Measurements from ENCODE around the gene KLF9. TPM values are rescaled to one million over a fixed set of nuclear protein-coding genes. Genes with fewer than 3 reads are reported as not detected.

Gene KLF9
- total RNA-seq, 1 experiment from 2014 or later = 0.34 TPM

DNA sequence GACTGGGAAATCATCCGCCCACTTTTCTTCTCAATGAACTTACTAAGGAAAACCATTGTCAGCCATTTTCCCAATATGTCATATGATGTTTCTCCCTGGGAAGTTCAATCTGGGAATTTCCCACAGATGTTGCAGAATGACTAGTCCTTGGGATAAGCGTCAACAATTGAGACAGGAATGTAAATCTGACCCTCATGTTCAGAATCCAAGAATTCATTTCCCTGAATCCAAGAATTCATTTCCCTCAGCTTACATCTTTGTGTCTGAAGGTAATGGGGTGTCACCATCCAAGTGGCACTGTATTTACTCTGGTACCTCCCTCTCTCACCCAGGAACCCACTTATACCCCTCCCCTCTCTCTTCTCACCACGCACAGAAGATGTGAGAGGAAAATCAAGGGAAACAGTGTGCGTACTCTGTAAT, 7.4 kb downstream of the KLF9 start:
- H3K36me3 ChIP-seq (ENCODE audit: insufficient read depth, low read length, poor library complexity, severe bottlenecking) = no peaks in the 10 kb centered on the region
- no peak overlapping the region for H3K27ac ChIP-seq (ENCODE audit: low read depth, low read length, poor library complexity, severe bottlenecking)
- no peaks in the 10 kb centered on the region for H3K9me3 ChIP-seq (ENCODE audit: low read depth, low read length, poor library complexity, severe bottlenecking)
- no TSS peak for BruUV-seq (replicated peaks)
- intact Hi-C loops (cut with micrococcal nuclease; ENCODE audit: unreplicated experiment) = no loop called here
- no peaks in the 10 kb centered on the region for H3K27me3 ChIP-seq (replicated peaks; ENCODE audit: insufficient read depth, low read depth, low read length, poor library complexity)
- no peak for TF ChIP-seq EZH2 (IDR thresholded peaks at IDR 0.05; ENCODE audit: borderline replicate concordance, low read depth, low read length, poor library complexity, severe bottlenecking)
- TF ChIP-seq, protein P1, sequence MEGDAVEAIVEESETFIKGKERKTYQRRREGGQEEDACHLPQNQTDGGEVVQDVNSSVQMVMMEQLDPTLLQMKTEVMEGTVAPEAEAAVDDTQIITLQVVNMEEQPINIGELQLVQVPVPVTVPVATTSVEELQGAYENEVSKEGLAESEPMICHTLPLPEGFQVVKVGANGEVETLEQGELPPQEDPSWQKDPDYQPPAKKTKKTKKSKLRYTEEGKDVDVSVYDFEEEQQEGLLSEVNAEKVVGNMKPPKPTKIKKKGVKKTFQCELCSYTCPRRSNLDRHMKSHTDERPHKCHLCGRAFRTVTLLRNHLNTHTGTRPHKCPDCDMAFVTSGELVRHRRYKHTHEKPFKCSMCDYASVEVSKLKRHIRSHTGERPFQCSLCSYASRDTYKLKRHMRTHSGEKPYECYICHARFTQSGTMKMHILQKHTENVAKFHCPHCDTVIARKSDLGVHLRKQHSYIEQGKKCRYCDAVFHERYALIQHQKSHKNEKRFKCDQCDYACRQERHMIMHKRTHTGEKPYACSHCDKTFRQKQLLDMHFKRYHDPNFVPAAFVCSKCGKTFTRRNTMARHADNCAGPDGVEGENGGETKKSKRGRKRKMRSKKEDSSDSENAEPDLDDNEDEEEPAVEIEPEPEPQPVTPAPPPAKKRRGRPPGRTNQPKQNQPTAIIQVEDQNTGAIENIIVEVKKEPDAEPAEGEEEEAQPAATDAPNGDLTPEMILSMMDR (conservative IDR thresholded peaks at IDR 0.05; ENCODE audit: low read depth, low read length) = no peak
- no peak overlapping the region for H3K4me3 ChIP-seq (ENCODE audit: low read depth, low read length, poor library complexity, severe bottlenecking)
- CTCF ChIA-PET = no interaction called here
- no peak for DNase-seq (ENCODE audit: low spot score)
- H3K4me1 ChIP-seq (ENCODE audit: insufficient read depth, low read length, poor library complexity, severe bottlenecking) = peaks cover 9% of the 10 kb centered on the region
- POLR2A ChIA-PET (ENCODE audit: low non-redundant PET) = no interaction called here

DNA sequence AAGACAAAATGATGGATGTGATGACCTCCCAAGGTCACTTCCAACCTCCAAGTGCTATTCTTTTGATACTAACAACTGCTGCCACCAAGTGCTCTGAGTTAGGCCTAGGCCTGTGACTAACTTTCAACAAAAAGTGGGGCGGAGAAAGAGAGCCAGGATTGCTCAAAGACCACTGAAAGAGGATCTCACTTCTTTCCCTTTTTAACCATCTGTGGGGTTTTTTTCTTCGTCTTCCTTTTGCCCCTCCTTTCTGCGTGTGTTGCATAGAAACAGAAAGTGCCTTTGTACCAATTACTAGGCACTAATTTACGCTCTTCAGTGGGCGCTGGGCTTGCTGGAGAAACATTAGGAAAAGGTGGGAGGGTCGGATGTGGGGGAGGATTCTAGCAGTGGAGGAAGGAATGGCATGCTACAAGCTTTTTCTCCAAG, 8.0 kb downstream of the KLF9 start:
- H3K4me3 ChIP-seq (ENCODE audit: low read depth, low read length, poor library complexity, severe bottlenecking) = no peak overlapping the region
- intact Hi-C loops (cut with micrococcal nuclease; ENCODE audit: unreplicated experiment) = no loop called here

DNA sequence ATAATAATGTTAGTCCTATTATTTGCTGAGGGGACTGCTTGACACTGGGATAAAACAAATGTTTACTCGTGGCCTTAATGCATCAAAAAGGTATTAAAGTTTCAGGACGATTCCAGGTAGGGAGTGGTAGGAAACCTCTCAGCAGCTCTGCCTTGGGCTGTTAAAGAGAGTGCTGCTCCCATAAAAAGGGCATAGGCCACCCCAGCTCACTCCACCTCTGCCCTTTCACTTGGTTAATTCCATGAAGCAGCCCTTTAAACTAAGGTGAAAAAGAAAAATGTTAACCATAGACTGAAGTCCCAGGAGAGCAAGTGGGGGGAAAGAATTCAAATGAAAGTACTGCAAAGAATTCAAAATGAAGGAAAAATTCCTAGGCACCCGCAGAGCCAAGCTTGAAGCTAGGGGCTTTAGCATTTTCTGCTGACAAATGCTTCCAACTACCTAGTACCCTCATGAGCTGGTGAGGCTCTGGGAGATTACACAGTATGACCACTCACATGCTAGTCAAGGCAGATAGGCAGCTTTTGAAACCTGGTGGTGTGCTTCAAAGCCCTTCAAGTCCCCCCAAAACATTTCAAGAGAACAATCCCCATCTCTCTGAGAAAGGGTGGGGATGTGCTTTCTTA, 8.5 kb downstream of the KLF9 start:
- ChIA-PET CTCF (no interaction called here), POLR2A (ENCODE audit: low non-redundant PET) (no interaction called here)

More for the DNA sequence above, 8.0 kb downstream of the KLF9 start:
- Histone ChIP-seq H3K27me3 (replicated peaks; ENCODE audit: insufficient read depth, low read depth, low read length, poor library complexity) (no peaks in the 10 kb centered on the region), H3K36me3 (ENCODE audit: insufficient read depth, low read length, poor library complexity, severe bottlenecking) (no peaks in the 10 kb centered on the region), H3K9me3 (ENCODE audit: low read depth, low read length, poor library complexity, severe bottlenecking) (no peaks in the 10 kb centered on the region), H3K4me1 (ENCODE audit: insufficient read depth, low read length, poor library complexity, severe bottlenecking) (peaks cover 9% of the 10 kb centered on the region), H3K27ac (ENCODE audit: low read depth, low read length, poor library complexity, severe bottlenecking) (no peak overlapping the region)
- no peak for TF ChIP-seq EZH2 (IDR thresholded peaks at IDR 0.05; ENCODE audit: borderline replicate concordance, low read depth, low read length, poor library complexity, severe bottlenecking)
- TF ChIP-seq, protein P1 (conservative IDR thresholded peaks at IDR 0.05; ENCODE audit: low read depth, low read length) = no peak
- CTCF ChIA-PET = no interaction called here
- BruUV-seq (replicated peaks) = no TSS peak
- no peak for DNase-seq (ENCODE audit: low spot score)
- POLR2A ChIA-PET (ENCODE audit: low non-redundant PET) = no interaction called here

More for the DNA sequence above, 8.5 kb downstream of the KLF9 start:
- Histone ChIP-seq H3K4me1 (ENCODE audit: insufficient read depth, low read length, poor library complexity, severe bottlenecking) (peaks cover 9% of the 10 kb centered on the region), H3K27me3 (replicated peaks; ENCODE audit: insufficient read depth, low read depth, low read length, poor library complexity) (no peaks in the 10 kb centered on the region), H3K27ac (ENCODE audit: low read depth, low read length, poor library complexity, severe bottlenecking) (no peak overlapping the region), H3K9me3 (ENCODE audit: low read depth, low read length, poor library complexity, severe bottlenecking) (no peaks in the 10 kb centered on the region), H3K36me3 (ENCODE audit: insufficient read depth, low read length, poor library complexity, severe bottlenecking) (no peaks in the 10 kb centered on the region), H3K4me3 (ENCODE audit: low read depth, low read length, poor library complexity, severe bottlenecking) (no peak overlapping the region)
- no TSS peak for BruUV-seq (replicated peaks)
- TF ChIP-seq EZH2 (IDR thresholded peaks at IDR 0.05; ENCODE audit: borderline replicate concordance, low read depth, low read length, poor library complexity, severe bottlenecking) = no peak
- TF ChIP-seq, protein P1 (conservative IDR thresholded peaks at IDR 0.05; ENCODE audit: low read depth, low read length) = no peak
- intact Hi-C loops (cut with micrococcal nuclease; ENCODE audit: unreplicated experiment) = no loop called here
- no peak for DNase-seq (ENCODE audit: low spot score)
